NCI-H2029 (cell line): ENCODE results near the gene CDH15.
"Not testable (repeated sequence)": the region's sequence is repeated elsewhere in the genome, so short reads cannot be mapped to it uniquely, and the experiment has no call there.

Experiments used
- DNase-seq: peaks from one replicate; lab custom pipeline; 2025; lab: John Stamatoyannopoulos, UW

The CDH15 gene

DNA sequence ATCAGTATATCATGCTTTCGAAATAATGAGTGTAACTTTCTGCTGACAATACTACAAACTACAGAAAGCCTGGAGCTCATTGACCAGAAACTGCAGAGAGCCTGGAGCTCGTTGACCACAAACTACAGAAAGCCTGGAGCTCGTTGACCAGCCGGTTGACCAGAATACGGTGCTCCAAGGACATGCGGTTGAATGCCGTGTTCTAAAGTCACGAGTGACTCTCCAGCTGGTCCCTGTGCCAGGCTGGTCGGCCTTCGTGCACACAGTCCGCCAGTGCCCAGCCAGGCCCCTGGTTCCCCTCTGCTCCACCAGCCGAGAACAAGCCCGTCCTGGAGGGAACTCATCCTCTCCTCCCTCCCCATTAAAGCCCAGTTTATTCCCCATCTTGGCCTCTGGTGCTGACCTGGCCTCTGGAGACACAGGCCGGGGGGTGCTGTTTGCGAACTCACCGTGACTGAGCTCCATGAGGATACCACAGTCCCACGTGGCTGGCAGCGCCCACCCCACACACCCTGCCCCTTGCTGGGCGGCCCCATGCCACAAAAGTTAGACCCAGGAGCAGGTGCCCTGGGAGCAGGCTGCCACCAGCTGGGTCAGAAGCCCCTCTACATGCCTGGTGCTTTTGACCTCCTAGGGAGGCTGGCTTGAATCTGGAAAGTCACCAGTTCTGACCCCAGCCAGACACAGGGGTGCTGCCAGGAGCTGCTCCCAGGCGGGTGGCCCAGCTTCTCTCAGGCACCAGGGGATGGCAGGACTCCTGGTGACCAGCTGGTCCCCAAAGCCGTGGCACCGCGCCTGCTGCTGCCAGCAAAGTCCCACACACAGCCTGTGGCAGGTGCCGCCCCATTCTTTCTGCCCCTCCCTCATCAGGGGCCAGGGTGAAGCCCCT is 15.5 kb upstream of the CDH15 start:
- DNase-seq = no peak

DNA sequence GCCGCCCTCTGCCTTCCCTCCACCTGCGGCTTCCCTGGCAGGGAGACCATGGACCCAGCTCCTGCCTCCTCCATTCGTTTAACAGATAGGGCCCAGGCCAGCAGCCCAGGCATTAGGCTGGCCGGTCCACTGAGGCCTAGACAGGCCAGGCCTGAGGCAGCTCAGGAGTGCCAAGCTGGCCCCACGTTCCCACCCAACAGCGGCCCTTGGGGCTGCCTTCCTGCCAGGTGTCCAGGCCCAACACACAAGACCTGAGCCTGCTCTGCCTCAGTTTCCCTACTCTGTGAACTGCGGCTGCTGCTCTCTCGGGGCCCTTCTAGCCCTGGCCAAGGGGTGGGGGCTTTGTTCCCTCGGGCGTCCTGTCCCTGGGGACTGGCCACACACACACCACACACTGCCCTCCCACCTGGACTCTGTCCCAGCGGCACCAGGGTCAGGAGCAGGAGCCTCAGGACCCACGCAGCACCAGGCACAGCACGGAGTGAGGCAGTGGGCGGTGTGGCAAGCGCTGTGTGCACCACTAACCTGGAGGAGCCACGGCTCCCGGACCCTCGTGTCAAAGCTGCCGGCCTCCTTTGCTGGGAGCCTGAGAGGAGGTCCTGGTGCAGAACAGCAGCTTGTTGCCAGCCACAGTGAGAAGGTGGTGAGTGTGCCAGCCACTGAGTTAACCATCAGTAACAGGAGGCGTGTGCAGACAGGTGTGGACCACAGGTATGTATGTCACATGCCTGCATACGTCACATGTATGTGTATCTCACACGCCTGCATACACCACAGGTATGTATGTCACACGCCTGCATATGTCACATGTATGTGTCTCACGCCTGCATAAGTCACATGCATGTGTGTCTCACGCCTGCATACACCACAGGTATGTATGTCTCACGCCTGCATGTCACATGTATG is 14.6 kb upstream of the CDH15 start:
- DNase-seq = no peak

DNA sequence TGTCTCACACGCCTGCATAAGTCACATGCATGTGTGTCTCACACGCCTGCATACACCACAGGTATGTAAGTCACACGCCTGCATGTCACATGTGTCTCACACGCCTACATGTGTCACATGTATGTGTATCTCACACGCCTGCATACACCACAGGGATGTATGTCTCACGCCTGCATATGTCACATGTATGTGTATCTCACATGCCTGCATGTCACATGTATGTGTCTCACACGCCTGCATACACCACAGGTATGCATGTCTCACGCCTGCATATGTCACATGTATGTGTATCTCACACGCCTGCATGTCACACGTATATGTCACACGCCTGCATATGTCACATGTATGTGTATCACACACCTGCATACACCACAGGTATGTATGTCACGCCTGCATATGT is 13.8 kb upstream of the CDH15 start:
- no peak for DNase-seq

DNA sequence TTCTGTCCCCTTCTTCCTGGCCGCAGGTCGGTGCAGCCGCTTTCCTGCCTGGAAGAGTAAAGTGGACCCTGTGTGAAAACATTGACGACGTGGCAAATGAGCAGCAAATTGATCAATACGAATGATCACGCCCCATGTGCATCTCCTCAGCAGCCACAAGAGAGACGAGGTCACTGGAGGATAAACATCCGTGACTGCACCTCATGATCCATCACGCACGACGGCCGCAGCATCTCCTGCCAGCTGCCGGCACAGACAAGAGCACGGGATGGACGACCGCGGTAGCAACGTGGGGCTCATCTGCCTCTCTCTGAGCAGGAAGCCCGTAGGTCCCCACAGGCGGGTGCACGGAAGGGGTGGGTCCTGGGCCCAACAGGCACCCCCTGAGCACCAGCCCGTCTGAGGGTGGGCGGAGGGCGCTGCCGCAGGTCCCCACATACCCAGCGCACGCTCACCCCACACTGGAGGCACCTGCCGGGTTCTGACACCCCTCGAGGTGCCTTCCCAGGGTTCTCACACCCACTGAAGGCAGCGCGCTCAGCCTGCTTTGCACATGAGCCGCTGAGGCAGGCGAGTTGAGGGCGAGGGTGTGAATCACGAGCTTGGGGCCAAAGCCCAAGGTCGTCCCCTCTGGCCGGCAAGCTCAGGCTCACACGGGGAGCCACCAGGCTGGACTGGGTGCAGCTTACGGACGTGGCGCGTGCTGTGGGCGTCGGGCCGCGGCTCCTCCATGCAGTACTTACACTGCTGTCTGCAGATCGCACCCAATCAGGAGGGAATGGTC is 12.3 kb upstream of the CDH15 start:
- DNase-seq = no peak

DNA sequence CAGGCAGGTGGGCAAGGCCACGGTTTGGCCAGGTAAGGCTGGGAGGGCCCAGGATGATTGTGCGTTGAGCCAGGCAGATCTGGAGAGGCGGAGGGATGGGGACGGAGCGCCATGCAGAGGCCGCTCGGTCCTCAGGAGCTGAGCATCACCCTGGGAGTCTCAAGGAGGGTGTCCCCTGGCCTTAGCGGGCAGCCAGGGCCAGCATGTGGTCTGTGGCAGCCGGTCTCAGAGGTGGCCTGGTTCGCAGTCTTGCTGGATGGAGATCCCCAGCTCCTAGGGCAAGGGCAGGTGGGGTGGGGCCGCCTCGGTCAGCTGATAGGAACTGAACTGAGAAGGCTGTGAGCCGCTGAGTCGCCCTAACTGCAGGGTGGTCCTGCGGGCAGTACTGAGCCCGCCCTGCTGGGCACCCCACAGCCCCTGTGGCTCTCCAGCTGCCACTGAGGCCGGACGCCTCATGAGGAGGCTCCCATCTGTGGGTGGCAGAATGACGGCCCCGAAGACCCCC is 11.6 kb upstream of the CDH15 start:
- DNase-seq = no peak

DNA sequence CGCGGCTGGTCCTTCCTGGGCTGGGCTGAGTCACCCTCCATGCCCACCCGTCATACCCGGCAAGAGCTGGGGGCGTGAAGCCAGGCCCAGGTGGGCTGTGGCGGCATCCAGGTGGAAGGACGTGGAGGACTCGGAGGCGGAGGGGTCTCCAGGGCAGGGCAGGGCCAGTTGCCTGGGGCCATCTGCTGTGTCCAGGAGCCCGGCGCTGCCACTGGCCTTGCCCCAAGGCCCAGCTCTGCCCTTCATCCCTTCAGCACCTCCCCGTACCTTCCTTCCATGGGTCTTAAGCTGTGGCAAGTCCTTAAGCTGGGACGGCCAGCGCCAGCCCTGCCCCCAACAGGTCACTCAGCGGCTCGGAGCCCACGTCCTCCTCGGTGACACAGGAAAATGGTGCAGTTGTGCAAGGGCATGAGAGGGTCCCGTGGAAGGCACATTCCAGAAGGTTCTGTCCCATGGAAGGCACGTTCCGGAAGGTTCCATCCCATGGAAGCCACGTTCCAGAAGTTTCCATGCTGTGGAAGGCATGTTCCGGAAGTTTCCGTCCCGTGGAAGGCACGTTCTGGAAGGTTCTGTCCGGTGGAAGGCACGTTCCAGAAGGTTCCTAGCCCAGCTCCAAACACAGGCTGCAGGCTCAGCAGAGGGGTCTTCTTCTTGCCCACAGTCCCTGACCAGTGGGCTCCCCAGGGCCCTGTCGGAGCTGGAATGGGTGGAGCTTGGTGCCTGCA is 10.4 kb upstream of the CDH15 start:
- no peak for DNase-seq

DNA sequence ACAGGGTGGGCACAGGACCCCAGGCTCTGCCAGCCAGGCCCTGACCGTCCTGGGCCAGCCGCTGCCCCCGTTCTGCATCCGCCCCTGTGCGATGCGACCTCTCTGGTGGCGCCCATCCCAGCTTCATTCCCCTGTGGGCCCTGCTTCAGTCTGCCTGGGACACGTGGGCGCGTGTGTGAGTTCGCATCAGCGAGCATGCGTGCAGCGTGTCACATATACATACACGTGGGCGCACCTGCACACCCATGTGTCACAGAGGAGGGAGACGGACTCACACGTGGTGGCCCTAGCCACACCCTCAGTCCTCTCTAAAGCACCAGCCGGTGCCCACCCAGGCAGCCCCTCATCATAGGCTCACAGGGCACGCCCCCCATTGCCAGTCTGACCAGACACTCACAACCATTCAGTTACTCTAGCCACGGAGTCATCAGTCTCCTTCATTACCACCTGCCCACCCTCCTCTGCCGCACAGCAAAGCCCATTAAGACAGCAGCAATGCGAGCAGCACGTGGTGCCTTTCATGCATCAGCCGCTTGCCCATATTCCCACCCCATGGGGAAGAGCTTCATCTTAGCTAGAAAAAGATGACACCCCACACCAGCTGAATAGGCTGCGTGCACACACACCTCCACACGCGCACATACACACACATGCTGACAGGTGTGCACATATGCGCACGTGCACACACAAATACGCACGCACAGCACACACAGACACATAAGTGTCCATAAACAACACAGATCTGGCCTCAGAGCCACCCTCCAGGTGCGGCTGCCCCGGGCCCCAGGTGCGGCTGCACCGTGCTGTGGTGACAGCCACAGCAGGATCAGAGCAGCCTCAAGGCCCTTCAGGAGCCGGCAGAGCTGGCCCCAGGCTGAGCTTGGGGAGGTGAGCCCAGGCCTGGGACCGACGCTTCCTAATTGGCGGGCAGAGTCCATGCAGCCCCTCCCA is 9.5 kb upstream of the CDH15 start:
- DNase-seq = no peak

DNA sequence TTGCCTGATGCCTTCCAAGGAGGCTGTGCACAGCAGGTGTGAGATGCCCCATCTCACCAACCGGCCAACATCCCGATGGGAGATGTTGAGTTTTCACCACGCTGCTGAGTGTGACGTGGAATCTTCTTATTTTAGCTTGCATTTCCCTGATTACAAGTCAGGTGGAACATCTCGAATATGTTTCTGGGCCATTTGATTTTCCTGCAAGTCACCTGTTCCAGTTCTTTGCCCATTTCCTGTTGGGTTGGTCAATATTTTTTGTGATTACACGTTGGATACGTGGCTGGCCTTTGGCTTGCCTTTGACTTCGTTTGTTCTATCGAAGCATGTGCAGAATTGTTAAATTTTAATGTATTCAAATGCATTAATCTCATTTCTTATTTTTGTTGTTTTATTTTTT is 8.3 kb upstream of the CDH15 start:
- DNase-seq = no peak

DNA sequence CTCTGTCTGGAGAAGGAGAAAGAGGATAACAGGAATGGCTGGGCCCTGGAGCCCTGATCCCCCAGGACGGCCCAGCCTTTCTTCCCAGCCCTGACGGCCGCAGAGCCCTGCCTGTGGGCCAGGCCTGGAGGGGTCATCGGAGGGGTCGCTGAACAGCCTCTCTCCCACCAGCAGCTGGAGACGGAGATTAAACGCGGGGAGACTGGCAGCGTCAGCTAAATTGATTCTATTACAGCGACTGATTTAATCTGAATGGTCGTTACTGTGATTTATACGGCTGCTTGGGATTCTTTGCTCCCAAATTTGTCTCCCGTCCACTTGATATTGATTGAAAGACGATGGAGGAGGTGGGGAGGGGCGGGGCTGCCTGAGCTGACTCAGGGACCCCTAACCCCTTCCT is 7.1 kb upstream of the CDH15 start:
- no peak for DNase-seq

DNA sequence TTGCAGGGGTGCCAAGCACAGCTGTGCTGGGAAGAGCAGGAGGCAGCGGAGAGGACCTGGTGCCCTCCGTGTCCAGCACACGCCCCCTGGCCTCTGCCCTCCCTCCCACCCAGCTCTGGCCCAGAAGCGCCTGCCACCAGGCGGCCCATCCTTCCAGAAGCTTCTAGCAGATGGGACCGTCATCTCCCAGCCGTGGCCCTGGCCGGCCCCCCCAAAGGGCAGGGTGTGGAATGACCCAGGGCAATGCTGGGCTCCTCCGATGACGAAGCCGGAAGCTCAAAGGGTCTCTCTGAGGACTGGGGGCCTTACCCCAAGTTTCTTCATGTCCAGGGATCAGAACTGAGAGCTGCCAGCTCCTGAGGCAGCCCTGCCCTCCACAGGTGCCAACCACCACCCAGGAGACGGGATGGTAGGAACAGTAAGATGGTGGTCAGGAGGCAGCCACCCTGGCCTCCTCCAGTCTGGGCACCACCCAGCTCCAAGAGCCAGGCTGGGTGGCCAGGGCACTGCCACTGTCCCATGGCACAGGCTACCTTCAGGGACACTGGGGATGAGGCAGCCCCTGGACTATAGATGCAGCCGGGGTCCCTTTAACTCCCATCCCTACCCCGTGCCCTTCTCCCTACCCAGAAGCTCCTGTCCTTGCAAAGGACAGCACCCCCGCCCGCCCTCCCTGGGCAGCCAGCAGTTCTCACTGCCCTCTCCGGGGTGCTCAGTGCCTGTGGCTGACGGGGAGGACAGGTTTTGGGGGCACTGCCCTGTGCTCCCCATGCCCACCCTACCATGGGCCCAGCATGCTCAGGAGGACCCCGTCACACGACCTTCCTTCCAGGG is 6.5 kb upstream of the CDH15 start:
- no peak for DNase-seq

DNA sequence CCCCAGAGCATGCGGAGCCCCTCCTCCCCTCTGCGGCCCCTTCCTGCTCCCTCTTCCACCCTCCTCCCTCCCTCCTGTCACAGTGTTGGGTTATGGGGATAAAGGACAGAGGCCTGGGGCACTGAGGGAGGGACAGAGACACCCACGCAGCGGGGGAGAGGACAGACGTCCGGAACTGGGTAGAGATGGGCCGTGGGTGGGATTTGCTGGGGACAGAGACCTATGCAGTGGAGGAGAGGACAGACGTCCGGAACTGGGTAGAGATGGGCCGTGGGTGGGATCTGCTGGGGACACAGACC is 5.9 kb upstream of the CDH15 start:
- DNase-seq = not testable (repeated sequence)

DNA sequence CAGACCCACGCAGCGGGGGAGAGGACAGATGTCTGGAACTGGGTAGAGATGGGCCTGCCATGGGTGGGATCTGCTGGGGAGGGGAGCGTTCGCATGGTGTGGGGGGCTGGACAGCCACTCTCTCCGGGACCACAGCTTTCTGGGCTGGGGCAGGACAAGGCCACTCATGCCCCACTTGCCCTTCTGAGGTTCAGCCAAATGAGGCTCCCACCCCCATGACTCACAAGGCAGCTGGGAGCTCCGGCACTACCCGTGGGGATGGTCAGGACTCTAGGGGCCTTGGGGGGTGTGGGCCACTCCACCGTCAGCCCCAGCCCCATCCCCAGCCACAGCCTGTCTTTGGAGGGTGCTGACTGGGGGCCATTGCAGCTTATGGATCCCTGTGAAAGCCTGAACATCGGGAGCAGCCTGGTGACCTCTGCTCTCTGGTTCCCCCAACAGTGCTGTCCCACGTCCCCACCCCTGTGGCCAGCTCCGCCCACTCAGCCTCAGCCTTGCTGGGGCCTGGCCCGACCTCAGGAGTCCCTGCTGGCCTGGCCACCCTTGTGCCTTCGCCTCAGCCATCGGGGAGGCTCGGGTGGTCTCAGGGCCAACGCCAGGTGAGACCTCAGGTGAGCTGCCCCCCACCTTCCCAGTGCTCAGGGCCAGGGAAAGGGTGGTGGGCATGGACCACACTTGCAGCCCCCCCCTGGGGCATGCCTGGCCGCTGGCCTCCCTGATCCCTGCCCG is 4.7 kb upstream of the CDH15 start:
- no peak for DNase-seq

DNA sequence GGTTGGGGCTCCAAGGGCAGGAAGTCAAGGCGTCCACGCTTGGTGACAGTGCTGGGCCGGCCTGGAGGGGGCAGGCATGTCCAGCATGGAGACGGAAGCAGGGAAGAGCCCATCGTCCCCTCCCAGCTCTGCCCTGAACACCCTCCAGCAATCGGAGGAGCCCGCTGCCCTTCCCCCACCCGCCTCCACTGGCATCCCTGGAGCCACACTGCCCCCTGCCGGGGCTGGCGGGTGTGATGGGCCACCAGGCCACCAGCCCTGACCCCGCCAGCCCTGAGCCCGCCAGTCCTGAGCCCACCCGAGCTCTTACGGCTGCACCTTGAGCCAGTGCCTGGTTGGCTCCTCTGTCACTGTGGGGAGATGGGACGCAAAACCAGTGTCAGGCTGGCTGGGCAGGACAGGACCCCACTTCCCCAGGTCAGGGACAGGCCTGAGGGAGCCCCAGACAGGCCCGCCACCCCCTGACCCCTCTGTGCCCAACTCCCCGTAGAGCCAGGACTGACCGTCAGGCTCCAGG is 4.1 kb upstream of the CDH15 start:
- DNase-seq = peak; percentile 40

DNA sequence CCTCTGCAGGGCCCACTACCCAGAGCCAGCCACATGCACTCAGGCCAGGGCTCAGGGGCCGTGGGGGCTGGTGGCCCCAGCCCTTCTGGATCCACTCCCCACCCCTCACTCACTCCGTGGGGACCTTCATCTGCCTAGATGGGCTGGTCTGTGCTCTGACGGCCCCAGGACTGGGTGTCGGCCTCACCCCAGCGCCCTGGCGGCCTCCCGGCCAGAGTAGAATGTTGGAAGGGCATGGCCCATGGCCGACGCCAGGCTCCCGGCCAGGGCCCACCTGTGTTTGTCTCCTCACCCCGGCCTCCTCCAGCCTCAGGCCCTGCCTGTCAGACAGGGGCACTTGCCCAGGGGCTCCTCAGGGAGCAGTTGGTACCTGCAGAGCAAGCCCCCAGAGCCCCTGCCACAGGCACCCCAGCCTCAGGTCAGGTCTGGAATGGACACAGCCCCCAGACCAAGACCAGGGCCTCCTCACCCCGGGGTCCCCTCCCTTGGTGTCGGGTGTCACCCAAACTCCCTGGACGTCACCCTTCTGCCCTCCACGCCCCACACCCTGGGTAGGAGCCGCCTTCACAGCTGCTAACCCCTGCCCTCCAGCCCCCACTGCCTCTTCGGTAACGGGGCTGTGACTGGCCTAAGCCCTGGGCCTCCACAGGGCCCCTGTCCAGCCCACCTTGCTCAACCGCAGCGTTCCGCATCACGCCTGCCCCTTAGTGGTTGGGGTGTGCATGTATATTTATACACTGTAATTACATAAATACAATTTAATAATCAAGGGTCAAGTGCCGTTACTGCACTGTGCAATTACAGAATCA is 3.0 kb upstream of the CDH15 start:
- DNase-seq = no peak

DNA sequence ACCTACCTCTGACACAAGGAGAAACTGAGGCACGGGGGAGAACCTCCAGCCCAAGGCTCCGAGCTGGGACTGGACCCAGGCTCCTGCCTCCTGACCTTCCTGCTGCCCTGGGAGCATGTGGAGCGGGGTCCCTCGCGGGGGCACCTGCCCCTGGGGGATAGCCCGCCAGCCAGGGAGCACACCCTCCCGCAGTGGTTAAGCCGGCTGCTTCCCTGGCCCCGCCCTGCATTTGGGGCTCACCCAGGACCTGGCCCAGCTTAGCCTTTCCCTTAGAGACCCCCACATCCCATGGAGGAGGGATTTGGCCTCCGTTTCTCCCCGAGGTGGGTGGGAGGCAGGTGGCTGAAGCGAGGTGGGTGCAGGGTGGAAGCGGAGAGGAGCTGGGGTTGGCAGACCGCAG is 1.8 kb upstream of the CDH15 start:
- no peak for DNase-seq

DNA sequence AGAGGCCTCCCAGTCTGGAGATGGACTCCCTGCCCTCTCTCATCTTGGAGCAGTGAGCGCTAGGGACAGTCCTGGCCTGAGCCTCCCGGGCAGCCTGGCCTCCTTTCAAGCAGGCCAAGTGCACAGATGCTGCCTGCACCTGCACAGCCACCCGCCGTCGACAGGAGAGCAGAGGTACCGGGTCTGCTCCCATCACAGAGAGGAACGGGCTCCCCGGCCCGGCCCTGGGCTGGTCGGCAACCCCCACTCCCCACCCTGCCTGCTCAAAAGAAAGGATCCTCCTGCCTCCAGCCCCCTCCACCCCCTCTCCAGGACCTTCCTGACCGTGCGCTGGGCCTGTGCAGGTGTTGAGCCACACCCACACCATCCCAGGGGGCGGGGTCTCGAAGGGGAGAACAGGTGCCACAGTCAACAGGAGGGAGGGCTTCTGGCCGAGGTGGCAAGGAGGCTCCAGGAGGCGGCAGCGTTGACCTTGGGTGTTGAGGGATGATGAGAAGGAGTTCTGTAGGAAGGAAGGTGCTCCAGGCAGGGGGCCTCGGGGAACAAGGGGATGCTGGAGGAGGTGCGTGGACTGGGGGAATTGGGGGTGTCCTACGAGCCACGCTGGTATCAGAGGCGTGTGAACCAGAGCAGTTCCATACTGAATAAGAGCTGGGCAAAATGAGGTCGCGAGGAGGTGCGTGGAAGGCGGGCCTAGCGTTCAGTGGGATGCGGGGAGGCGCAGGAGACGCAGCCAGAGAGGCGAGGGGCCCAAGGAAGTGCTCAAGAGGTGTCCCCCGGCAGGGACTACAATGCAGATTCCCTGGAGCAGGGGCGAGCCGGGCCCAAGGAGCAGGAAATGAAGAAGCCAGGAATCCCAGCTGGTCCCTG is 967 bp upstream of the CDH15 start:
- DNase-seq = peak; percentile 25

DNA sequence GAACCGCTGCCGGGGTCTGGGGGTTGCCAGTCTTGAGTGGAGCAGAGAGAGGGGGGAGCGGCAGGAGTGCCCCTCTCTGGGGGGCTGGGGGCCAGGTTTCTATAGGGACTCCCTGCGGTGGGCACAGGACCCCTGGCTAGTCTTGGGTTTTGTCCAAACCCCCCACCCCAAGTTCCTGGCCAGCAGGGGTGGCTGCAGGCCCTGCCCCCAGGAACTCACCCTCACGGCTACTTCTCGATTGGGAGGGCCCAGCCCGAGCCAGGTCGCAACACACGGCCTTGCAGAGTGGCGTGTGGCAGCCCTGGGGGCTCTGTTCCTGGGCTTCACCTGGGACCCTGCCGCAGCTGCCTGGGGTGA is 601 bp downstream of the CDH15 start:
- no peak for DNase-seq
